NCI-H2171 (cell line): ENCODE data around the gene DDR2.
A peak's percentile ranks its signal among the peaks of the same experiment; 100 is the strongest.

Experiments used
- DNase-seq: peaks from one replicate; lab custom pipeline; 2025; lab: John Stamatoyannopoulos, UW

DDR2 gene

DNA sequence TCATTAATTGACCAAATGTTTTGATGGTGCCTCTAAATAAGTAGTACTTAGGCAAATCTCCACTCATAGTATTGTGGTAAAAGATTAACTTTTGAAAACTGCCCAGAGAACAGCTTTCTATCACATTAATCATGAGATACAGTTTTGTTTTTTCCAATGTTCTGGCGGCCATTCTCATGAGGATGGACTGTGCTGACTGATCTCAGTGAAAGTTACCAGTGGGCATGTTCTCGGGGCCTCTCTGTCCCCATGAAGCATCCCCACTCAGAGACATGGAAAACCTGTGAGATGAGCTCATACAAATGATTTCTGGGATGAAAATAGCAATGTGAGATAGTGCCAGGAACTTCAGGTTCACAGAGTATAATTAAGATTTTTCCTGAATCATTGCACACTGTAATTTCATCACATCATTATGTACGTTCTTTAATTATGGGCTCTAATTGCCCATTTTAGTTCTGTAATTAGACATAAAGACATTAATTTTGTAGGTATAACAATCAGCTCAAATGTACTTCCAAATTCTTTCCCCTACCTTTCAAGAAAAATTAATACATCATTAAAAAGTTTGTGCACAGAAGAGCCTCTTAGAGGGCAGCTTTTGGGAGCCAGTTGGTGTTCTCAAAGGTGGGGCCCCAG, 40.5 kb downstream of the DDR2 start:
- no peak for DNase-seq

DNA sequence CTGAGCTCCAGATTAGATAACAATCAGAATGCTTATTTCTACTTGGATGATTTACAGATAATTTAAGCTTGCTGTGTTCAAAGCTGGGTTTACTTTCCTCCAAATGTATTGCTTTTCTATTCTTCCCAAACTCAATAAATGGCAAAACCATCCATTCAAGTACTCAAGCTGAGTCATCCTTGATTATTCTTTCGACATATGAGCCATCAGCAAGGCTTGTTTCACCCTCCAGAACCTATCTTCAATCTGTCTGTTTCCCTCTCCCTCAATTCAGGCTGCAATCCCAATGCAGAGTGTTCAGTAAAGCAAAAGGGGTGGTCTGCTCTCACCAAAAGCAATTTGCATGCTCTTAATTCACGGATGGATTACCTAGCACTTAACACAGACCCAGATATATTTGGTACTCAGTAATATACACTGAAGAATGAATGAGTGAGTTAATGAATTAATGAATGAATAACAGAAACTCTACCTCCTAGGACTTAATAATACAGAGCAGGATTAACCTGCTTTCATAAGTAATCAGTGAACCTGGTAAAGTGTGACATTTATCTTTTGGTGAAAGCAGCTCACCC, 41.9 kb downstream of the DDR2 start:
- no peak for DNase-seq

DNA sequence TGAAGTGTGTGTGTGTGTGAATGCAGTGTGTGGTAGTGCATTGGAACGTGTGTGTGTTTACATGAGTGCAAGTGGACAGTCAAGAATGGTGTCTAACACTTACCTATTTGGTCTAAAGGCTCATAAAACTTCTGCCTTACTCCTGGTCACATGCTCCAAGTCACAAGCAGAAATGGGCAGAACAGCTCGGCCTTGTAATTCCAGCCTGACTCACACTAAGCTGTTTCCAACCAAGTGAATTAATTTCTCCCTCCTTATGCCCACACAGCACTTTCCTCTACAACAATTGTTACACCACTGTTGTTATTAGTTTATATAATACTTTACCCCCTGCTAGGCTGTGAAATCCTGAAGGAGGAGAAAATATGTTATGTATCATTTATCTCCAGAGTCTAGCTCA, 43.8 kb downstream of the DDR2 start:
- DNase-seq = no peak

DNA sequence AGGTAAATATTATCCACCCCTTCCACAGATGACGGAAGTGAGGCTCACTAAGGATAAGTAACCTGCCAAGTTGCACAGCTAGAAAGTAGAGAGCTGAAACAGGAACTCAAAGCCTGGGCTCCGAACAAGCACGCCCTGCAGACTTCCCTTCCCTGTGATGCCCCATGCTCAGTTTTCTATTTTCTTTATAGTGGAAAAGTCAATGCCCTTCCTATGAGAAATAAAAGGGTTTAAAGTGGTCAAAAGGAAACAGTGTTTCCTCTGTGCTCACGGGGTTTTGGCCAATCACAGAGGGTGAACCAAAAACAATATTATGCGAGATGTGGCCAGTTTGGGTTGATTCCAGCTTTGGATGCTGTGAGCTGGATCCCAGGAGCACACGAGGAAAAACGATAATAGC, 44.5 kb downstream of the DDR2 start:
- no peak for DNase-seq

DNA sequence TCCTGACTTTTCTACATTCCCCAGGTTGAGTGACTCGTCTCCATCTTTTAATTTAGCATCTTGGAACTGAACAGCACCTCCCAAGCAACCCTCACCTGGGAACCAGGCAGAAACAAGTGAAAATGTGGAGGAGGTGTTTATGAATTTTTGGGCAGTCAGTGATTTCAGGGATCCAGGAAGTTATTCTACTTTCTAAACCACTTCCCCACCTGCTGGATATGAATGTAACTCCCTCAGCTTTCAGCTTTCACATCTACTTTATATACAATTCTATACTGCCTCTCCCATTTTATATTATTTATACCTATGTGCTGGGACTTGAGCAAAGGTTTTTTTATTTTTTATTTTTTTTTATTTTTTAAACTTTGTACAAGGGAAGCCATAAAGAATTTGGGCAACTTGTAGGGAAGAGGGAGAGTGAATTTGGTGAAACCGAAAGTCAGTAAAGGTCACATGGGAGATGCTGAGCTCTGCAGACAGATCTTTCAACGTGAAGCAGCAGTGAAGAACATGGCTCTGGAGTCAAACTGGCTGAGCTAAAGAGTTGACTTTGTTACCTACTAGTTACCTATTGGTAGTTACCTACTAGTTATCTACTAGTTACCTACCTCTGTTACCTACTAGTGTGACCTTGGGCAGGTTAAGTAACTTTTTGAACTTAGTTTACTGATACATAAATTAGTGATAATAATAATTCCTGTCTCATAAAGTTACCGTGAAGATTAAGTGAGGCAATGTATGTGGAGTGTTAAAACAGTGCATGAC, 45.5 kb downstream of the DDR2 start:
- no peak for DNase-seq

DNA sequence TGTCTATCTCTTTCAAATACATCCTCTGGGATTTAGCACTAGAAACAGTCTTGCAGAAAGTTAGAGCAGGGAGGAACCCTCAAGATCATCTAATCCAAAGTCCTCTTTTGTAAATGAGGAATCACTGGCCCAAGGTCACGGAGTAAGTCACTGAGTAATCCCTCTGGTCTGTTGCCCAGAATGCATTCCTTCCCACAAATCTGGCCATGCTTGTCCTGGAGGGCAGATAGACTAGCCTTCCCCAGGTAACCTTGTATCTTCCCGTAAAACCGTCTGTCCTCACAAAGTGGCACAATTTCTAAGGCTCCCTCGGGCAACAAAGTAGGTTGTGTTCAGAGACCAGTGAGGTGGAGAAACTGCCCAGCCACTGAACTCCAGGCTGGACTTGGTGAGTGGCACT, 46.2 kb downstream of the DDR2 start:
- DNase-seq = no peak

DNA sequence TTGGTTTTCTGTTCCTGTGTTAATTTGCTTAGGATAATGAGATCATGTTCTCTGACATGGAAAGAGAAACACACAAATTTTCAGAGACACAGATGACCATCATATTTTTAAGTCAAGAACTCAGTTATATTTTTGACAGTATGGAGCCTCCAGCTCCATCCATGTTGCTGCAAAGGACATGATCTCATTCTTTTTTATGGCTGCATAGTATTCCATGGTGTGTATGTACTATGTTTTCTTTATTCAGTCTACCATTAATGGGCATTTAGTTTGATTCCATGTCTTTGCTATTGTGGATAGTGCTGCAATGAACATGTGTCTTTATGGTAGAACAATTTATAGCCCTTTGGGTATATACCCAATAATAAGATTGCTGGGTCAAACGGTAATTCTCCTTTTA, 47.0 kb downstream of the DDR2 start:
- no peak for DNase-seq

DNA sequence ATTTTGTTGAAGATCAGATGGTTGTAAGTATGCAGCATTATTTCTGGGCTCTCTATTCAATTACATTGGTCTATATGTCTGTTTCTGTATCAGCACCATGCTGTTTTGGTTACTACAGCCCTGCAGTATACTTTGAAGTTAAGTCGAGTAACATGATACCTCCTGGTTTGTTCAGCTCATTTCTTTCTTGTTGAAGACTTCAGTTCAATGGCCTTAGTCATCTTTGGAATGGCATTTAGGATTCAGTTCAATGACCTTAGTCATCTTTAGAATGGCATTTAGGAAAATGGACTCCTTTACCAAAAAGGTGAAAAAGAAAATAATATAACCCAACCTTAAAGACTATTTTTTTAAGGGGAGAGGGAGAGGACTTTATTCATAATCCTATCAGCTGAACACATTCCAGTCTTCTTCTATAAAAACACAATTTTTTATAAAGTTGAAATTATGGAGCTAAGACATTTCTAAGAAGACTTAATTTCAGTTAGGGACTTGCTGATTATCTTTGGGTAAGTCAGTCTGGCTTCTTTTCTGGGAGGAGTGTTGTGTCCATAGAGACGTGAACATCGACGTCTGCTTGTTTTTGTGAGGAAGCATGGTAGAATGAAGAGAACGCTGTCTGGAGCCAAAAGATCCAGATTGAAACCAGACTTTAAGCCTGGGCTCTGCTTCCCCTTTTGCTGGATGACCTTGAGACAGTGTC, 48.3 kb downstream of the DDR2 start:
- DNase-seq = no peak

DNA sequence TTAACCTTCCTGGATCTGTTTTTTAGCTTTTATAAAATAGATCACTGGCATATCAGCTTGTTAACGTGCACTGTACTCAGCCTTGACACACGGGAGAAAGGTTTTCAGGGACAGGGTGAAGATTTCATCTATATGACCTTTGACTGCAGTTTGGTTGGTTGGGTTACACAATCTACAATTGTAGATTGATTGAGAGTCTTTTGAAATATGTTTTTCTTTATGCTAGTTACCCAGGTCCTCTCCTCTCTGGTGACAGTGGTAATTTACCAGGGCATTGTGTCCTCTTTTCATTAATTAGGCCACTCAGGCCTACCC, 48.8 kb downstream of the DDR2 start:
- DNase-seq = no peak

DNA sequence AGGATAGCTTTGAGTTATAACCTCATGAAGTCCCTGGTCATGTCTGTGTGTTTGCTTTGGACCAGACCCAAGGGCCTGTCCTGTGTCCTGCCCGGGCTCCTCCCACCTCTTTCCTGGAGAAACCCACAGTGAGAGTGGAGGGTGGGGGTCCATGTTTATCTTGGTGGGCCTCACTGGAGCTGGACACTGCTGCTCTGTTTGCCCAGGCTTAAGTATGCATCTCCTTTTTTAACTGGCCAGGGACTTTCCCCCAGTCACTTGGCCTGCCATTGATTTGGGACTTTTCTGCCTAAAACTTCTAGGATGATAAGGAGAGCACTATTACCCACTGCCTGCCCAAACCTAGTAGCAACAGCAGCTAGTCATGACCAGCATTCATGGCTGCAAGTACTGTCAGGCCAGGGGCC, 49.8 kb downstream of the DDR2 start:
- no peak for DNase-seq

DNA sequence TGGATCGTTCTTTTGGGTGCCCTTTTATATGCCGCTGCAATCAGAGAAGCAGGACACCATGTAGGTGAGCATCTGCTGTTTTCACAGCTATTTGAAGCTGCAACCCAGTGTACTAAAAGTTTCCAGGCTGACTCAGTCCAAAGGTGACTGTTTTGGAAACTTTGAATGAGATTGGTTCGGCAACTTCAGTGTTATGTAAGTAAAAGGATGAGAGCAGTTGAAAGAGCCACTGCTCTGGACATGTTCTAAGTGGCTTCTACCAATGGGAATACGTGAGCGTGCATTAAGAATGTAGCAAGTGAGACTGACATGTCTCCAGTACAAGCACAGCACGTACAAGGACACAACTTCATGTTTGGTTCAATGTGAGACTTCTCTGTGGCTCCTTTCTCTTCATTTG, 55.6 kb downstream of the DDR2 start:
- DNase-seq = no peak

DNA sequence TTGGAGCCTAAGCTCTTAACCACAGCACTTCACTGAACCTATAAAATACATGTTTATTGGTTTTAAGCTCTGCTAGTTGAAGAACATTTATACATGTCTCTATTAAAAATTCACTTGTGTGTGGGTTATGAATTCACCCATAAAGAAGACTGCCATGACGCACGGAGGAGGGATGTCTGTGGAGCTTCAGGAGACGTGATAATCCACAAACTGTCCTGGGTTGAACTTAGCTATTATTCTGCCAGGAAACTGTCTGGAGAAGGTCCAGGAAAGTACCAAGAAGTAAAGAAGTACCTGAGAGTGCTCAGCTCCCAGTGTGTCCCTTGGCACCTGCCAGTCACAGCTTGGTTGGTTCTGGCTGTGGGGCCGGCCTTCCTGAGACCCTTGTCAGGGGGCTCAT, 56.3 kb downstream of the DDR2 start:
- DNase-seq = no peak

DNA sequence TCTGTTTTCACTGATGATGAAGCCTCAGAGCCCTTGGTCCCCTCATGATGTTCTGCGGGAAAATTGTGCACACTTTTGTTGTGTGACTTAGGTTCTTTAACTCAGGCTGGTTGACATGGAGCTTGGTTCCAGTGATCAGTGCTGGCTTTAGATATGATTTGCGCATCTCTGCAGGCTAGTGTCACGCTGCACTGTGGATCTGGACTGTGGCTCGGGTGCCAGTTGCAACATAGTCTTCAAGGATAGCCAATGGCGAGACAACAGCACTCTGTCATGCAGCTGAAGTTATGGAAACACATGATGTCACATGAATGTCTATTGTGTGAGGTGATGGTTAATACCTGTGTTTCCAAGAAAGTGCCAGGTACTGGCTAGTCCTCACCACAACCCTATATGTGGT, 56.7 kb downstream of the DDR2 start:
- DNase-seq = no peak

DNA sequence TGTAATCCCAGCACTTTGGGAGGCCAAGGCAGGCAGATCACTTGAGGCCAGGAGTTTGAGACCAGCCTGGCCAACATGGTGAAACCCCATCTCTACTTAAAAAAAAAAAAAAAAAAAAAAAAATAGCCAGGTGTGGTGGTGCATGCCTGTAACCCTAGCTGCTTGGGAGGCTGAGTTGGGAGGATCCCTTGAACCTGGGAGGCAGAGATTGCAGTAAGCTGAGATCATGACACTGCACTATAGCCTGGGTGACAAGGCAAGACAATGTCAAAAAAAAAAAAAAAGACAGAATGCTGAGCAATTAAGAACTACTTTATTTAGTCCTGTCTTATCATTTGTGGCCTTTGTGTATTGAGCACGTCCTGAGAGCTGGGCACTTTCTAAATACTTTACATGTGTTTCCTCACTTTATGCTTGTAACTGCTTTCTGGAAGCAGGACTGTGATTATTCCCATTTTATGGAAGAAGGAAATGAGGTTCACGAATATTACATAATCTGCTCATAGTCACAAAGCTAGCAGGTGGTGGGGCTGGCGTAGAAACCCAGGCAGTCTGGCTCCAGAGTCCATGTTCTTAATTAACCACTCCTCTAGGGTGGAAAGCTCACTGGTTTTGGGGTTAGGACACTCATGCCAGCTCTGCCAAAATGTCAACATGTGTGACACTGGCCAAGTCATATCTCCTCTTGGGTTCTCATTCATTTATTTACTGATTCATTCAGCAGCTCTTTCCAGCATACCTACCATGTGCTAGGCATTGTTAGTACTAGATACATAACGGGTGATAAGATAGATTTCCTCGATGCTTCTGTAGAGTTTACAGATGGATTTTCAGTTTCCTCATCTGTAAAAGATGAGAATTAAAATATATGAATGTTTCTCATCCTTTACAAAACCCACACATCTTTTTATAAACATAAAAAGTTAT, 57.7 kb downstream of the DDR2 start:
- DNase-seq = no peak

DNA sequence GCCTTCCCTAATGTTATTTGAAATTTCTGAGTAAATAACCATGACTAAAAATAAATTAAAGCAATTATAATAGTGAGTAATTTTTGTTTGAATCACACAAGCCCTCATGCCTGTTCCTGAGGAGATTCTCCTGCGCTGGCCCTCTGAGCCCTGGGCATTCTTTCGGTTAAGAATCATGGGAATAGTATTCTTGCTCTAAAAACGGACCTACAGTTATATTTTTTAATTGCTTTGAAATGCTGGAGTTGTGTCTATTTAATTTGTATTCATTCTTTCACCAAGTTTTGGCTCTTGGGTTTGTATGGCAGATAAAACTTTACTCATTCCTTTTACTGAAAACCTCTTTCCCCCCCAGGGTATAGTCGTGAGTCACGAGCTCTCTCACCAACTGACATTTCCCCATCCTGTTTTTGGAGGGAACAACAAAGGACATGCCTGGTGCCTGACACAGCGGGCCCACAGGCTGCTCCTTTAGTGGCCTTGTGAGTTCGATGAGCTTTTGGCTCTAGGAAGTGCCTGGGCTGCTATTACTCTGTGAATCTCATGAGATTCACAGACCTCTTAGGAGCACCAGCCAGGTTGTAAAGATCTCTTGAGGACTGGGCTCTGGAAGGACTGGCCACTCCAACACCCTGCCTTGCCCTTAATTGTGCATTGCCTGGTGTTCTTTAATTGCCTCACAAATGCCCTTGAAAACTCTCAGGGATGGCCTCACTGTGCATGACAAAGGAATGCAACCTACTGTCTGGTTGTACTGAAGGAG, 58.6 kb downstream of the DDR2 start:
- no peak for DNase-seq

DNA sequence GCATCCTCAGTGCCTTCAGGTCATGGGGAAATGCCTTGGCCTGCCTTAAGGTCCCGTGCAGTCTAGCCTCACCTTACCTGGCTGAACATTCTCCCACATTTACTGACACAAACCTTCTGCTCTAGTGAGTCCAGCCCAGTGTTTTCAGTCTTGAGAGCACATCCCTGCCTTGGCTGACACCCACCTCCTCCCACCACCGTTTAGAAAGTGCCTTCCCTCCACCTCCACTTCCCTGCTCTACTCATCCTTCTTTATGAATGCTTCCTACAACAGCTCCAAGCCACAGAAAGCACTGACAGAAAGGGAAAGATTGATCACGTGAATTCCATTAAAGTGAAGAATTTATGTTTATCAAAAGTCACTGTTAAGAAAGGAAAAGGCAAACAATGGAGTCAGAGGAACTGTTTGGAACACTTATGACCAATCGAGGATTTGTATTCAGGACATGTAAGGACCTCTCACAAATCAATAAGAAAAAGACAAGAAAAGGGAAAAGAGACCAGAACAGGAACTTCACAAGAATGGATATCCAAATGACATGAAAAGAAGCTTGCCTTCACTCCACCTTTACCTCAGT, 59.8 kb downstream of the DDR2 start:
- no peak for DNase-seq

DNA sequence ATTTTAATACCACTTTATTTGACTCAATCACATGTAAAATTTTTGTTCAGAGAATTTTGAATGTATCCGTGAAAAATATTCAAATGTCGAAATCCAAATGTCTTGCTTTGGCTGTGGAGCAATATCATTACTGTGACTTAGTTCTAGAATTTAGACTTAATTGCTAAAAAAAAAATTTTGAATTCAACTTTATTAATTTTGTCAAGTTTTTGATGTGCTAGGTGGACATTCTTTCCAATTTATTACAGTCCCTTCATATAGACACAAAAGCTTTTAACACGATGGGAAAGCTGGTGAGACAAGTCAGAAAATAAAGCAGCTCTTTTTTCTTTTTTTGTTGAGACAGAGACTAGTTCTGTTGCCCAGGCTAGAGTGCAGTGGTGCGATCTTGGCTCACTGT, 62.6 kb downstream of the DDR2 start:
- no peak for DNase-seq

DNA sequence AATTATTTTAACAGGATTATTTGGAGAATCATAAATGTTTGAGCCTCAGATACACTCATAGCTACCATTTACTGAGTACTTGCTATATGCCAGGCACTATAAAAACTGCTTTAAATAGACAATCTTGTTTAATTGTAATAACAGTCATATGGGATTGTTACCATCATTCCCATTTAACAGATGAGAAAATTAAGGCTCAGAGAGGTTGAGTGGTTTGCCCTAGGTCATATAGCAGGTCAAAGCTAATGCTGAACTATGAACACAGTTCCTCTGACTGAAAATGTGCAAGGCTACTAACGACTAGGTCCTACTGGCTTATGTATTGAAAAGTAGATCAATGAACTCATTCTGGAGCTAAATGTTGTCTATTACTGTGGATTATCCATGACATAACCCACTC, 63.4 kb downstream of the DDR2 start:
- no peak for DNase-seq

DNA sequence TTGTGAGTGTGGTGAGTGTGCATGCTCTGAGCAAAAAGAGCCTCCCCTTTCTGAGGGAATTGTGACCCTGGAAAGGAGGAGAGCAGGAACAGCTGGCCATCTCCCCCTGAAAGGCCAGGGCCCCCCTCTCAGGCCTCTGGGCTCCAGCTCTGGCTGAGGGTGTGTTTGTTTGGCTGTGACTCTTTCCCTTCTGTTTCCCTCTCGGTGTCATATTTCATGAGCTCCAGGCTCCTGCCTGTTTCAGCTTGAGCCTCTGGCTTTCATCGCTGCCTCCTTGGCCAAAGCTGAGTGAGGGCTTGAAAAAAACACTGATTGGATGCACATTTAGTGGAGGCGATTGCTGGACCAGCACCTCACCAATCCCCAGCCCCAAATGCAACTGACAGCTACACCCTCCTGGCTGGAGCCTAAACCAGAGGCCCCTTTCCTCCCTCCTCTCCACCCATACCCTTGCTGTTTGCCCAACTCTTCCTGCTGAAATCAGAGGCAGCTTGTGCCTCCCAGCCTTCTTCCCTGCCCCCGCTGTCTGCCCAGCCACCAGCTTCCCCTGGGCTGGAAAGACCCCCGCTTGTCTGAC, 64.1 kb downstream of the DDR2 start:
- DNase-seq = peak; percentile 91

DNA sequence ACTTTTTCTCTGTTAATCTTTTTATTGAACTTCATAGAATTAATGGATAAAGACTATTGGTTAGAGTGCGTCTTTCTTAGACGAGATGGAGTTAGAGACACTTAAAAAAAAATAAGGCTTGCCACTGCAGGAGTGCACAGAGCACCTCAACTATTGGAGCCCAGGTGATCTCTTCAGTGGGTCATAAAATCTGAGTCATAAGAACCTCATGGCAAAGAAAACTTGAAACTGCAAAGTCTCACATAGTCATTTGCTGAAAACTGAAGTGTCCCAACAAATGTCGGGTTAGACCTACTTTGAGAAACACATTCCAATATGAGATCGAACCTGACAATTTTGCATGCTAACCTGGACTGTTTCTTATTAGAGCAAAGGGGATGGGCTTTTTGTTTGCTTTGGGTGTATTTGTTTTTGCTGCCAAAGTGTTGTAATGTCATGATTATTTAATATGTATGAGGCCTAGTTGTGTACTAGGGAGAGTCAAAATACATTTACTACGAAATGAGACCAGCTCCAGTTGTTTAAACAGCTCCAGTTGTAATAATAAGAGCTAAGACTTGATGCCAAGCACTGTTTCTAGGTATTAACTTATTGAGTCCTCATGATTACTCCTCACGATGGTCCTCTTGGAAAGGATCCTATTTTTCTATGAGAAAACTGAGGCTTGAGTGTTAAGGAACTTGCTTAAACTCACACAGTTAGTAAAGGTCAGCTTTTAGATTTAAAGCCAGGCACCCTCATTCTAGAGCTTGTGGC, 65.1 kb downstream of the DDR2 start:
- DNase-seq = no peak
